ENCODE measurements around the gene ADGRA3.
A peak's percentile ranks its signal among the peaks of the same experiment; 100 is the strongest.

ADGRA3 gene

DNA sequence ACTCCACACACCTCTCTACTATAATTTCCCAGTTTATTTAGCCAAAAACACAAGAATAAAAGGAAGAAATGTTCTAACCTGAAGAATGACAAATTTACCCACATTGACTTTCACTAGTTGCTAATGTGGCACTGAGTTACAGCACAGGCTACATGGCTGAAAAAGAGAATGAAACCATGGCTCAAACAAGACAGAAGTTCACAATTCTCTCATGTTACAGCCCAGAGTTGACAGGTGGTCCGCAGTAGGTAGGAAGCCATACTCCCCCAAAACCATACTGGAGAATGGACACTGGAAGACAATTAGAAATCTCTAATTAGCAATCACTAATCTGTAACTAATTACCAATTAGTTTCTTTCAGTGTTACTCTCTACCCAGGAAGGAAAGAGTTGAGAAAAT lies 170.8 kb downstream of the ADGRA3 start:
- DNase-seq: no peak

DNA sequence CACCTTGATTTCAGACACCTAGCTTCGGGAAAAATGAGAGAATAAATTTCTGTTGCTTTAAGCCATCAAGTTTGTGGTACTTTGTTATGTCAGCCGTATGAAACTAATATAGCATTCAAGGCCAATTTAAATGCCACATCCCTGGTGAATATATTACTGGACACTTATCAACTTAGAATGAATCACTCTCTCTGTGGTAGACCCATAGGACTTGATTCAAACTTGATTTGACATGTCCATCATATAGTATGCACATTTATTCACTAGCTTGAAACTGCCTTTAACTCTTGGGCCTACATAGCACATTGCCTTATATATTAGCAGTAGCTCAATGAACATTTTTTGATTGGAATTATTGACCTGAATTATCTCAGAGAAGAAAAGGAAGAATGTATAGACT lies 172.3 kb downstream of the ADGRA3 start:
- DNase-seq: no peak

DNA sequence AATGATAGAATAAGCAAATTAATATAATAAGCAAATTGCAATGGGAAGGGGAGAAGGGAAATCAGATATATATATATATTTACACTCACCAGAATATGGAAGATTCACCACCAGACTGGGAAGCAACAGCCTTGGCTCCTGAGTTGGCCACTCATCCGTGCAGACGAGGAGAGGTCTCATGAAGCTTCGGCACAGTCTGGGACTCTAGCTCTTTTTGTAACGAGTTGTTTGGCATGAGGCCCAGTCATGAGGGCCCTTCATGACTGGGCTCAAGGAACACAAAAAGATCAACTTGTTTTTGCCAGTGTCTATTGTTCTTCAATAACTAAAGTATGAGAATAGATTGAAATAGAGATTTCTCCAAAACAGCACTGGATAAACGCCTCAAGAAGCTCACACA lies 176.4 kb downstream of the ADGRA3 start:
- DNase-seq: no peak

DNA sequence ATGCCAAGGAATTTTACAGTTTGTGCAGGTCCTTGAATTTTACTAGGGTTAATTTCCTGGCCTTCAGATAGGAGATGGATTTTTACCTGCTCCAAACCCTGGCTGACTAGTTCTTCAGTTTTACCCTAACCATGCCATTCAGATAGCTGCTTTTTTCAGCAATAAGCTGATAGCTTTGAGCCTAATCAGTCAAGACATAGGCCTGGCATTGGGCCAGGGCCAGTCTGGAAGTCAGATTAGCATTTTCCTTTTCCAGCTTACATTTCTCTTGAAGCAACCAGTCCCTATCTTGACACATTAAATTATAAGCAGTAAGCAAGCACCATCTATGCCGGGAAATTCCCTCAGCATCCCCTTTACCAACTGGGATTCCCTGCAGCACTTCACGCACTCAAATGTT lies 177.1 kb downstream of the ADGRA3 start:
- DNase-seq: peak; percentile 60
